GM18868 (cell line): ENCODE measurements around the gene PTOV1.
"Not testable (repeated sequence)": the region's sequence is repeated elsewhere in the genome, so short reads cannot be mapped to it uniquely, and the experiment has no call there.

Source experiments
- ATAC-seq: cut with Tn5 transposase; IDR thresholded peaks from one replicate; pipeline ENCODE4 v1.9.1; 2021; ENCODE audit warnings: mild to moderate bottlenecking, moderate library complexity; ENCODE audit not compliant: unreplicated experiment

Gene PTOV1

DNA sequence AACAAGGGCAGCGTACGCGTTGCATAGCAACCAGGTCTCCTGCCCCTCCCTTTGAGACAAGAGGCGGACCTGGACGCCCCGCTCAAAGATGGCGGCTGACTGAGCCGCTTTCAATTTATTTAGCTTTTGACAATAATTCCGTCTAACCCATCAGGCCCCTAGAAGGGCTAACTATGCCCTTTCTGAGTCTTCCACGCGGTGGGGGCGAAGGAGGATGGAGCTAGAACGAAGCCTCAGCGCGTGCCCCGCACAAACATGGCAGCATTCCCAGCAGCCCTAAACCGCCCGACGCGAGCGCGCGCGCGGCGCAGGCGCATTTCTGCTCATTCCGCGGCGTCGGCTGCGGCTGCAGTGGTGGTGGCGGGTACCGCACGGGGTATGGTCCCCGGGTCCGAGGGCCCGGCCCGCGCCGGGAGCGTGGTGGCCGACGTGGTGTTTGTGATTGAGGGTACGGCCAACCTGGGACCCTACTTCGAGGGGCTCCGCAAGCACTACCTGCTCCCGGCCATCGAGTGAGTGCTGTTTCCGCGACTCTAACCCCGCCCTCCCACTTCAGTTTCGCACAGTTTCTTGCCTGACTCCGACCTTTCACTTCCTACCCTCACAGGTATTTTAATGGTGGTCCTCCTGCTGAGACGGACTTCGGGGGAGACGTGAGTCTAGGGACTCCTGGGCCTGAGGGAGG, 32.9 kb upstream of the PTOV1 start, which contains the start of gene MED25:
Gene MED25 (plus strand): TSS at position 326 of the 685 bp plus-strand sequence. CDS start 53 bp downstream, at position 379.
- ATAC-seq, result peak; percentile 61

DNA sequence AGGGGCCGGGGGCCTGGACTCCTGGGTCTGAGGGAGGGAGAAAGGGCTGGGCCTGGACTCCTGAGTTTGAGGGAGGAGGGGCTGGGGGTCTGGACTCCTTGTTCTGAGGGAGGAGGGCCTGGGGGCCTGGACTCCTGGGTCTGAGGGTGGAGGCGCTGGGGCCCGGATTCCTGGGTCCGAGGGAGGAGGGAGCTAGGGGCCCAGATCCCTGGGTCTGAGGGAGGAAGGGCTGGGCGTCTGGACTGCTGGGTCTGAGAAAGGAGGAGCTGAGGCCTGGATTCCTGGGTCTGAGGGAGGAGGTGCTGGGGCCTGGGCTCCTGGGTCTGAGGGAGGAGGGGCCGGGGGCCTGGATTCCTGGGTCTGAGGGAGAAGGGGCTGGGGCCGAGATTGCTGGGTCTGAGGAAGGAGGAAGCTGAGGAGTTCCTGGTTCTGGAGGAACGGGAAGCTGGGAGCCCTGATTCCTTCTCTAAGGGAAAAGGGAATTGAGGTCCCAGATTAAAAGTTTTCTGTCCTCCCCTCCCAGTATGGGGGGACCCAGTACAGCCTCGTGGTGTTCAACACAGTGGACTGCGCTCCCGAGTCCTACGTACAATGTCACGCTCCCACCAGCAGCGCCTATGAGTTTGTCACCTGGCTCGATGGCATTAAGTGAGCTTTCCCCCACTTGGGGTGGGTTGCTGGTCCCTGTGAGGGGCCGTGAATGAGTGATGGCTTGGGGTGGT, 32.1 kb upstream of the PTOV1 start:
- ATAC-seq, result no peak

DNA sequence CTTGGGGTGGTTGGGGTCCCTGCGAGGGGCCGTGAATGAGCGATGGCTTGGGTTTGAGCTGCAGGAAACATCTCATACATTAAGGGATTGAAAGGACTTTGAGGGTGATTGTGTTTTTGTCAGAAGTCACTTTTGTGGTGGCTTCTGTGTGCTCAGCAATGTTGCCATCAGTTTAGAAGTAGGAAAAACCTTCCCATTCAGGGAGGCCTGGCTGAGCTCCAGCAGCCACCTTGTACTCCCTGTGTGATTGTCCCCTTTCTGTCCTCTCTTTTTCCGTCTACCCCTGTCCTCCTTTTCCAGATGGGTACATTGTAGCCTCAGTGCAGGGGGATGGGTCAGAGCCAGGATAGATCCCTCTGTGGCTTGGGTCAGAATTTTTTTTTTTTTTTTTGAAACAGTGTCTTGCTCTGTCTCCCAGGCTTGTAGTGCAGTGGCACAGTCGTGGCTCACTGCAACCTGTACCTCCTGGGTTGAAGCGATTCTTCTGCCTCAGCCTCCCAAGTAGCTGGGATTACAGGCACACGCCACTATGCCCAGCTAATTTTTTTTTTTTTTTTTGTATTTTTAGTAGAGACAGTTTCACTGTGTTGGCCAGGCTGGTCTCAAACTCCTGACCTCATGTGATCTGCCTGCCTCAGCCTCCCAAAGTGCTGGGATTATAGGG, 31.4 kb upstream of the PTOV1 start:
- not testable (repeated sequence) for ATAC-seq

DNA sequence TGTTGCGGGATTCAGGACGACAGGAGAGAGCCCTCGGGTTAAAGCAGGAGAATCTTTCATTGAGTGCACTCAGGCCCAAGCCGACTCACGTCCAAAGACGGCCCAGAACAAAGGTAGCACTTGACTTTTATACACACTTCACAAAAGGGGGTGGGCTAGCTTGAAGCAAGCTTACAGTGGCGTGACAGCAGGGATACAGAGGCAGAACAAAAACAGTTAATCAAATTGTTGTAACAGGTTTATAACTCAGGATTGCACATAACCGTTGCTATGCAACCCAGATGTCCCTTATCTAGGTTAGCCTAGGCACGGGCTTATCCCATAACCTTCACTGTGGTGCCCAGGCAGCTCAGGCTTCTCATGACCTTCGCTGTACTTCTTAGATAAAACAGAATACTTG, 30.8 kb upstream of the PTOV1 start:
- no peak for ATAC-seq

DNA sequence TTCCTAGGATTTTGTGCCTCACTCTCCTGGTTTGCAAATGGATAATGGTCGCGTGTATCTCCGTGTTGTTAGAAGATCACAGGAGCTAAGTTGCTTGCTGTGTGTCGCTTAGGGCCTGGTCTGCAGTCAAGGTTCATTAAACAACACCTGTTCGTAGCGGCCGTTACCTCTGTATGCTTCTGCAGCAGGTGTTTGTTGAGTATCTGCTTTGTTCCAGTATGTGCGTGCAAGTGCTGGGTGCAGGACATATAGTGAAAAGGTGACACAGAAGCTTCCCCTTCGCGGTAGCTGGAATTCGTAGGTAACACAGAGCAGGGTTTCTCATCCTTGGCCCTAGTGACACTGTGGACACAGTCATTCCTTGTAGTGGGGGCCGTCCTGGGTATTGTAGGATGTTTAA, 27.5 kb upstream of the PTOV1 start:
- no peak for ATAC-seq

DNA sequence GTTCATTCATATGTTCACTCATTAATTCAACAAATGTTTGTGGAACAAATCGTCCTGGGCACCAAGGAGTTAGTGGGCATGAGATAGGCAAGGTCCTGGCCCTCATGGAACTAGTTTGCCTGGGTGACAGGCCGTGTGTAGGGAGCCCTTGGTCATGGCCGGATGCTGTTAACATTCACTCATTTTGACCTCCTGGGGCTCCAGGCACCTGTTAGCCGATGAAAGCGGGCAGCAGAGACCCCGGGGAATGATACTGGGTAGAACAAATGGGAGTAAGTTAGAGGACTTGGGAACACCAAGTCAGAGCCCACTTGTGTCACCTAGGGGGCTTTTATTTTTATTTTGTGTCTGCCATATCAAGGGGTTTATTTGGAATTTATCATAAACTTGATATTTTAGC, 26.3 kb upstream of the PTOV1 start:
- ATAC-seq, result no peak

DNA sequence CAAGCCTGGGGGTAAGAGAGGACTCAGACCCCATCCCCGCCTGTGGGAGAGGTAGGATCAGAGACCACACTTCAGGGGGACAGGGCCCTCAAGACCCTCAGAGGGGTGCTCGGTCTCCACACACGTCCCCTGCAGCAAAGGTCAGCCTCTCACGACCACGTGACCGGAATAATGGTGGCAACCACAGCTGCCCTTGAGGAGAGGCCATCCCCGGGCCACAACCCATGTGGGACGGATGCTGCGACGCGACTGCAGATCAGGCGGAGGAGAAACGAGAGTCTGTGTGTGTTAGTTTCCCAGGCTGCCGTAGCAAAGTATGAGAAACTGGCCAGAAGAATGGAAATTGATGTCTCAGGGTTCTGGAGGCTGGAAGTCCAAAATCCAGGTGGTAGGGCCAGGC, 23.9 kb upstream of the PTOV1 start:
- no peak for ATAC-seq

DNA sequence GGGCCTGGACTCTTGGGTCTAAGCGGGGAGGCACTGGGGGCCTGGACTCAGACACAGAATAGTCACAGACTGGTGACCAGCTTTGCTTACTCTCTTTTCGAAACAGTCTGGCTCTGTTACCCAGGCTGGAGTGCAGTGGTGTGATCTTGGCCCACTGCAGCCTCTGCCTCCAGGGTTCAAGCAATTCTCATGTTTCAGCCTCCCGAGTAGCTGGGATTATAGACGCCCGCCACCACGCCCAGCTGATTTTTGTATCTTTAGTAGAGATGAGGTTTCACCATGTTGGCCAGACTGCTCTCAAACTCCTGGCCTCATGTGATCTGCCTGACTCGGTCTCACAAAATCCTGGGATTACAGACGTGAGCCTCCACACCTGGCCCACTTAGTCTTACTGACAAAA, 21.8 kb upstream of the PTOV1 start:
- ATAC-seq, result no peak

DNA sequence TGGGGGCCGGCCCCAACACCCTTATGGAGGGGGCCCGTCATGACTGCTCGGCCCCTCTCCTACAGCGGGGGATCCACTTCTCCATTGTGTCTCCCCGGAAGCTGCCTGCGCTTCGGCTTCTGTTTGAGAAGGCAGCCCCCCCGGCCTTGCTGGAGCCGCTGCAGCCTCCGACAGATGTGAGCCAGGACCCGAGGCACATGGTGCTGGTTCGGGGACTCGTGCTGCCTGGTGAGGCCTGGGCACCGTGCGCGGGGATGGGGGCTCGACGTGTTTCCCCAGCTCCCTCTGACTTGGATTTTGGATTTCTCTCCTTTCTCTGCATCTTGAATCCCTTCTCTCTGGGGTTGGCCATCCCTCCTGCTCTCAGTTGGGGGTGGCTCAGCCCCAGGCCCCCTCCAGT, 21.2 kb upstream of the PTOV1 start:
- no peak for ATAC-seq

DNA sequence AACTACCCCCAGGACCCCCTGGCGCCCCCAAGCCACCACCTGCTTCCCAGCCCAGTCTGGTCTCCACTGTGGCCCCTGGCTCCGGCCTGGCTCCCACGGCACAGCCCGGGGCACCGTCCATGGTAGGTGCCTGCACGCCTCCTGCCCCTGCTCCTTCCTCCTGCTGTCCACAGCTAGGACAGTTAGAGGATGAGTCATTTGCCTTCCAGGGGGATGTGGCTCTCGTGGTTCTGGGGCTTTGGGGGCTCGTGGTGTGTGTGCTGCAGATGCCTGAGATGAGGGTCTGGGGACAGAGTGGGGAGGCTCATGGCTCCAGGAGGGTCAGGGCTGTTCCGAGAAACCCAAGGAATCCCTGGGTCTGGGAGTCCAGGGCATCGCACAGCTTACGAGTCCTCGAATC, 20.2 kb upstream of the PTOV1 start:
- ATAC-seq, result no peak

DNA sequence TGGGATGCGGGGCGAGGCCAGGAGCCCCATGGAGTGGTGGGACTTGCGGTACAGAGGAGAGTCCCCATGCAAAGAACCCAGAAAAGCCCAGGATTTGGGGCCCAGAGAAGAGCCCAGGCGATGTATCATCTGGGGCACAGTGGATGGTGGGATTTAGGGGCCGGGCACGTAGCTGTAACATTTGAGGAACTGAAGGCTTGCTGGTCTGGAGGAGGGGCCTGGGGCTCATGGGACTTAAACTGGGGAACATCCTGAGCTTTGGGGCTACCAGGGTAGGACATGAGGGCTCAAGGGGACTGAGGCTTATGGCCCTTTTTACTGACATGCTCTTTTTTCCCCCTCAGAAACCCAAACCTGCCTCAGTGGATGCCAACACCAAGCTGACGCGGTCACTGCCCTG, 19.4 kb upstream of the PTOV1 start:
- no peak for ATAC-seq

DNA sequence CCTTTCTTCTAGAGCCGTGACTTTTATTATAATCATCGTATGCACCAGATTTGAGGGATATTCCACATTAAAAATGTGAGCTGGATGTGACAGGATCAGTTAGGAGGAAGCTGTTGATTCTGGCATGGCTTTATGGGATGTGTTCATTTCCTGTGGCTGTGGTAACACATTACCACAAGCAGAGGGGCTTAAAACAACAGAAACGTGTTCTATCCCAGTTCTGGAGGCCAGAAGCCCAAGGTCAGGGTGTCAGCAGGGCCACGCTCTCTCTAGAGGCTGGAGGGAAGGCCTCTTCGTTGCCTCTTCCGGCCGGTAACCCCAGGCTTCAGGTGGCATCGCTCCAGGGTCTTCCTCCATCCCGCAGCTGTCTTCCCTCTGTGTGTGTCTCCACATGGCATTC, 18.4 kb upstream of the PTOV1 start:
- ATAC-seq, result no peak

DNA sequence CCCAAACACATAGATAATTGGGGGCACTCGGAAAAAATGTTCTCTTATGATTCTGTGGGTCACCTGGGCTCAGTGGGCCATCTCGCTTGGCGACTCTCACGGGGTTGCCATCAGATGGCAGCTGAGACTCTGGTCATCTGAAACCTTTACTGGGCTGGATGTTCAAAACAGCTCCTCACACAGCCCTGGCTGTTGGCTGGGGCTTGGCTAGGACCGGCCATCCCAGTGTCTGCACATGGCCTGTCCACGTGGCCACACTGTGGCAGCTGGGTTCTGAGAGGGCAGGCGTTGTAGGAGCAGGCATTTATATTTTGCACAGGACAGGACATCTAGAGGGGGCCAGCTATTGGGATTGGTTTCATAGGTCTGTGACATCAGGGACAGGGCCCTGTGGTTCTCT, 17.4 kb upstream of the PTOV1 start:
- no peak for ATAC-seq

DNA sequence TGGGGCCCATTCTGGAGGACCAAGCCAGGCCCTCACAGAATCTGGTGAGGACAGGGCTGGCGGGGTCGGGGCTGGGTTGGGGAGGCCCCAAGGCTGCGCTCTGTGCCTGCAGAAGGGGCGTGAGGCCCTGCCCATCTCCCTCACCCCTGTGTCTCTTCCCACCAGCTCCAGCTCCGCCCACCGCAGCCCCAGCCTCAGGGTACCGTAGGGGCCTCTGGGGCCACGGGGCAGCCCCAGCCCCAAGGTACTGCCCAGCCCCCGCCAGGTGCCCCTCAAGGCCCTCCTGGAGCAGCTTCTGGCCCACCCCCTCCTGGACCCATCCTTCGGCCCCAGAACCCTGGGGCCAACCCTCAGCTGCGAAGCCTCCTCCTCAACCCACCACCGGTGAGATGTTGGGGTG, 15.4 kb upstream of the PTOV1 start:
- no peak for ATAC-seq

DNA sequence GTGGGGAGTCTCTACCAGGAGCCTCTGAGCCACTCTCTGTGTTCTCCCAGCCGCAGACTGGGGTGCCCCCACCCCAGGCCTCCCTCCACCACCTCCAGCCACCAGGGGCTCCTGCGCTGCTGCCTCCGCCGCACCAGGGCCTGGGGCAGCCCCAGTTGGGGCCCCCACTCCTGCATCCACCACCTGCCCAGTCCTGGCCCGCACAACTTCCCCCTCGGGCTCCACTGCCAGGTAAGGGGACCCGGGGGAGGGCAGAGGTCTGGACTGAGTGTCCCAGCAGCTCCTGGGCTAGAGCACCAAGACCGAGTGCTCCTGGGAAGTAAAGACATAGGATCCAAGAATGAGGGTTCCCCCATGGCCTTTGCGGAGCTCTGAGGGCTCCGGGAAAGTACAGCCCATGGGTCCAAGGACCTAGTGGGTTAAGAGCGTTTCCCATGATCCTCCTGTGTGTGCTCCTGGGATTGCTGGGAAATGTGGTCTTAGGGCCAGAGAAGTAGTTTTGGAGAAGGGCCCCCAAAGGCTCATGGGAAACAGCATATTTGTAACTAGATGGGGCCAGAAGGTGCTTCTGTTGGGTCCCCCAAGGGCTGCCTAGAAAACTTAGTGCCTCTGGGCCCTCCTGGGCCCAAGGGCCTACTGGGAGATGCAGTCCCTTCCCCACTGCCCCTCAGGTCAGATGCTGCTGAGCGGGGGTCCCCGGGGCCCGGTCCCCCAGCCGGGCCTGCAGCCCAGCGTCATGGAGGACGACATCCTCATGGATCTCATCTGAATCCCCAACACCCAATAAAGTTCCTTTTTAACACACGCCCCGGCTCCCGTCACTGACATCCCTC, 14.6 kb upstream of the PTOV1 start:
- no peak for ATAC-seq

DNA sequence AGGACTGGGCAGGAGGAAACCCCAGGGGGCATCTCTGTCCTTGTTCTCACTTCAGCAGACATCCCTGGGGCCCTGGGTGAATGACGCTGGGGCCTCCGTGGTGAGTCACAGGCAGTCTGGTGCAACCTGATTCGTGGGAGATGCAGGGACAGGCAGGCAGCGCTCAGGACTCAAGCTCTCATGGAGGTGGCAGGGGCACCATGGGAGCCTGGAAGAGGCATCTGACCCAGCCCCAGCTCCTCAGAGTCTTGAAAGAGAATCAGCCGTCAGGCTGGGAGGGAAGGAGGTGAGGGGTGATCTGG, 14.0 kb upstream of the PTOV1 start:
- no peak for ATAC-seq

DNA sequence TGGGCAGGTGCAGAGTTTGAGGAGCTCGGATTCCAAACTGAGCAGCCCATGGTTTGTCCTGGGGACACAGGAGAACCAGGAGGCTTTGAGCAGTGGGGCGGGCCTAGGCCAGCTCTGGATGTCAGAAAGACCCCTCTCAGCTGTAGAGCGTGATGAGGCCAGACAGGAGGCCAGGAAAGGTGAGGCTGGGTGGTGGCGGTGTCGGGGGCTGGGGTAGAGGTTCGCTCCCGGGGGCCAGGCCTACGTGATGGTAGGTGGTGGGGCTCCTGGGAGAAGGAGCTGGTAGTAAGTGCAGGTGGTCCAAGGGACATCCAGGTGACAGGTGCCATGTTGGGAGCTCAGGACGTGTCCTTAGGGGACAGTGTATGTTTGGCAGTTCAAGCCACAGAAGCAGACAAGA, 13.5 kb upstream of the PTOV1 start:
- ATAC-seq, result no peak

DNA sequence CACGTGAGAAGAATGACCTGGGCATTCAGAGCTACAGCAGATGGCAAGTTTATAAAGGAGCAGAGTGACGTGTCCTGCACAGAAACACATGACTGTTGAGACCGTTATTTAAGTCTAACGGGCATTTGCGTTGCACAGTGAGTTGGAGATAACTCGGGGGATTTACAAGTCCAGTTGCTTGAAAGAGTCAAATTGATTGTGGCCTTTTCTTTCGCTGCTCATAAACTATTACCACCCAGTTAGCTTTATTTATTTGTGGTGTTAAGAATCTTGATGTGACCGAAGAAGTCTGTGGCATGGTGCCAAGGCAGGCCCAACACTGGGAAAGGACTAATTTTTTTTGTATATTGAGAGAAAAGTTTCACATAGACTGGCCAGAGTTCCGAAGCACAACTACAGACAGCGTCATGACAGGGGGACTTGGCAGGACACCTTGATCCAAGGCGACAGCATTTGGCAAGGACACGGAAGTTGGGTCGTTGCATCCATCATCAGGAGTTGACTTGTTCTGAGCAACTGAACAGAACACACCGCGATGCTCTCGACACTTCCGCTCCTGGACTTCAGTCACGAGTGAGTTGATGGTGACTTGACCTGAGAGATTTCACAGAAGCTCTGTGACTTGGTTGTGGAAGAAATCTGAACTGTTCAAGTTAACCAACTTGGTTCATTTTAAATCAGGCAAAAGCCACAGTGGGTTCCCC, 11.9 kb upstream of the PTOV1 start:
- no peak for ATAC-seq

DNA sequence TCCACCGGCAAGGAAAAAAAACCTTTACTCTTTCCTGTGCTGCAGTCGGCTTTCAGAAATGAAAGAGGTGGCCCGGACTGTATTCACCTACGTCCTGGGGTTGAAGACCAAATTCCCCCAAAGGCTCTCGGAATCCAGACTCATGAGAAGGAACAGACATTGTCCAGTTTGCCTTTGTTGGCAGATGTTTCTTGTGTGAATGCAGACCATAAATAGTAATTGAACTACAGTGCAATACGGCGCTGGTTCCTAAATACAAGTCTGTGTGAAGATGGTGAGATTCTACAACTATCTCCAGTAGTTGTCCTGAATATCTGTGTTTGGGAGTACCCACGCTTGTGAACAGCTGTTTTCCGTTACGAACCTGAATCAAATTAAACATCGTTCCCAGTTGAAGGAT, 11.2 kb upstream of the PTOV1 start:
- no peak for ATAC-seq

DNA sequence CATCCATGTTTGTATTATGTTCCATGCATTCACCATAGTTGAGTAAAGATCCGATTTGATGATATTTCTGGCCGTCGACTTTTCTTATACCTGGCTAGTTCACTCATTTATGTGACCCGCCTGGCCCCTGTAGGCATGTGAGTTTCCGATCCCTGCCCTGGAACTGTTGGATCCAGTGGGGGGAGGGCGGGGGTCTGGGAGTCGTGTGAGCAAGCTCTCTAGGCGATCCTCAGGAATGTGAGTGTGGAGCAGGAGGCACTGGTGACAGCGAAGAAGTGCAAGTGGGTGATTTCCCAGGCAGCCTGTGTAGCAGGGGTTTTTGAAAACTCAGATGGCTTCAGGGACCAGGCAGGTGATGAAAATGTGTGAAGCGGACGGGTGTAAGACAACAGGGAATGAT, 10.6 kb upstream of the PTOV1 start:
- ATAC-seq, result no peak

DNA sequence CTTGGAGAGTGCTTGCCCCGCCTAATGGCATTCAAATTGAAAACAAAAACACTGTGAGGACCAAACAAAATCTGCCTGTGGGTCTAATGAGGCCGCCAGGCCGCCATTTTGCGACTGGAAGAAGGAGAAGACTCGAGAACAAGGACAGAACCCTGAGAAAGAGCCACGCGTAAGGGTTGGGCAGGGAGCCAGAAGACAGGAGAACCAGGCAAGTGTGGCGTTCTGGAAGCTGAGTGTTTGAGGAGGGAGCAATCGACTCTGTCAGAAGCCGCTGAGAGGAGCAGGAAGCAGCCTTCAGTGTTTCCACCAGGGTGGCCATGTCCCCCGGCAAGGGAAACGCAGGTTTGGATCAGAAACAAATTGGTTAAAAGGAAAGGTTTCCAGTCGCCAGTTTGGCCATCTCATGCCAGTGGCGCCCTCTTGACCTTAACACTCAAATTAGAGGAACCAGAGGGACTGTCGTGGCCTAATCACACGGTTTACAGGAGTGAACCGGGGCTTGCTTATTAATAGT, 10.2 kb upstream of the PTOV1 start:
- no peak for ATAC-seq
